Activated T-helper 1 cell treated with anti-CD3 and anti-CD28 coated beads, Interleukin-12 subunit alpha, Interleukin-12 subunit beta, Interleukin-2, Interleukin-4 antibody, amounts not matched to agents 30 ng/mL and 10 ng/mL and 1 ng/mL, durations not matched to agents 14 hours and 24 hours and 36 hours (primary cell): Measurements from ENCODE around the gene AKR1A1. TPM values are rescaled to one million over a fixed set of nuclear protein-coding genes. Genes with fewer than 3 reads are reported as not detected.
A peak's percentile ranks its signal among the peaks of the same experiment; 100 is the strongest.
"Not testable (repeated sequence)": the region's sequence is repeated elsewhere in the genome, so short reads cannot be mapped to it uniquely, and the experiment has no call there.

ENCODE experiments used
- DNase-seq: peaks from one replicate; pipeline ENCODE4 v3.0.0; 2021; ENCODE audit warnings: low spot score
- H3K27ac Mint-ChIP-seq: one replicate; pipeline ENCODE4 v1.8.0; 2021; ENCODE audit warnings: mild to moderate bottlenecking, mixed read lengths
- H3K27me3 Mint-ChIP-seq: one replicate; pipeline ENCODE4 v1.8.0; 2022; ENCODE audit warnings: mild to moderate bottlenecking, moderate library complexity, mixed read lengths; ENCODE audit not compliant: insufficient read depth
- H3K36me3 Mint-ChIP-seq: one replicate; pipeline ENCODE4 v1.8.0; 2021; ENCODE audit warnings: low read depth, mixed read lengths
- H3K4me1 Mint-ChIP-seq: one replicate; pipeline ENCODE4 v1.8.0; 2021; ENCODE audit warnings: low read depth, mixed read lengths
- H3K4me3 Mint-ChIP-seq: one replicate; pipeline ENCODE4 v1.8.0; 2021; ENCODE audit warnings: mild to moderate bottlenecking, moderate library complexity, mixed read lengths
- H3K9me3 Mint-ChIP-seq: one replicate; pipeline ENCODE4 v1.8.0; 2021; ENCODE audit warnings: mixed read lengths
- intact Hi-C: fragments of 100-400 bp; cut with micrococcal nuclease; formaldehyde crosslinking; loops from one replicate; pipeline ENCODE4 v1.15.1; 2024
- total RNA-seq: library from RNA; stranded (reverse); gene quantifications from 2 replicates; pipeline ENCODE4 v1.2.3, GENCODE V29; 2022

Gene AKR1A1
- total RNA-seq, result 192 and 194 TPM in 2 replicates

DNA sequence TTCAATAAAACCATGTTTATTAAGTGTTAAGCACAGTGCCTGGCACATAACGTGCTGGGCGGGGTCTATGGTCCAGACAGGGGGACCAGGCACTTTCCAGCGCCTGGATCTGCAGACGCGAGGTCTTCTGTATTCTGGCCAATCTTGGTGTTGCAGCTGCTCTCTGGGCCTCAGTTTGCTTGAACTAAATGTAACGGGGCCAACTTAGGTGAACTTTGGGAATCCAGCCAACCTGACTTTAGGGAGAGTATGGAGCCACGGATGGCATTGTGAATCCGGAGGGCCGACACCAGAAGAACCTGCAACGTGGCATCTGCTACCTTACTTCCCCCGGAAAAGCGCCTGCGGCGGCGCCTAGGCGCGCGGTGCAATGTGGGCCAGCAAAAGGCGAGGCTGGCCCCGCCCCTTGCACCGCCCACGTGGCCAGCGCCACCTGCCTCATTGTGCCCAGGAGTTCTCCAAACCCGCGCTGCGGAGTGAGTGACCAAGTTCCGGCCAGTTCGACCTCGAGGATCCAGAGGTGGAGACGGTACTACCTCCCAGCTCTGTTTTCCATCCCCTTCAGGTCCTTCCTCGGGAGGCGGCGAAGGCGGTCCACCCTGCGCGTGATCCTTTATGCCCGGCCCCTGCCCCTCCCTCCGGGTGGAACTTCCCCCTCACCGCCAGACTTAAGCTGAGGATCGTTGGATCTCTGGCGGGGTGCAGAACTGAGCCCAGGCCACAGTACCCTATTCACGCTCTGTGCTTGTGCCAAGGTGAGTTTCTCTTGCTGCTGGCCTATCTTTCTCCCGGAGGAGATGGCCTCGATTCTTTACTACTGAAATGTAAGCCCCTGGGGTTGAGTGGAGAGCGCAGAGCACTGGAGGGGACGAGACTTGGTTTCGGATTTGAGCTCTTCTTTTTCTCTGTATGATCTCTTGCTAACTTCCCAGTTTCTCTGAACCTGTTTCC is at the start of gene AKR1A1:
TSS of gene AKR1A1 (plus strand) at position 426 of the 951 bp plus-strand sequence. CDS start 10,969 bp downstream, outside the sequence.
- peak; percentile 85 for DNase-seq
- H3K27me3 Mint-ChIP-seq, result peaks cover 5% of the 10 kb centered on the region
- peaks cover 29% of the 10 kb centered on the region for H3K4me1 Mint-ChIP-seq
- no peaks in the 10 kb centered on the region for H3K9me3 Mint-ChIP-seq
- peaks cover 8% of the 10 kb centered on the region for H3K36me3 Mint-ChIP-seq
- peak within 1 kb of the TSS; percentile 93 for H3K4me3 Mint-ChIP-seq
- H3K27ac Mint-ChIP-seq, result peak within 1 kb of the TSS; percentile 92
- intact Hi-C loops, result loop anchor here (1.0 to 2.0 kb wide), 7 partner anchors 20 to 210 kb away; partner anchors contain the start of genes CCDC163, MMACHC, MUTYH and NASP

DNA sequence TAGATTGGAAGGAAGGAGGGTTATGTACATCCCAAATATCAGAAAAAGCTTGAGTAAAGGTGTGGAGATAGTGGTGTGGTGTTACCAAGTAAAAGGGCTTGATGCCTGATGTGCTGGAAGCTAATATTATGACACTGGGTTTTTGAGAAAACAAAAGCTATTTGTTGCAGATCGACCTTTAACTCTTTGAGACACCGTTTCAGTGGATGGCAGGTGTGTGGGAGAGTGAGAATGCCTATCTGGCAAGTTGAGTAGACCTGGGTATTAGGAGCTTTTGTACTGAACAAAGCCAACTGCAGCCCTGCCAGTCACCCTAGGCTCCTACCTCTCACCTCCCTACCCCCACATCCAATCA is 49.1 kb upstream of the AKR1A1 start:
- peaks cover 37% of the 10 kb centered on the region for H3K4me1 Mint-ChIP-seq
- H3K9me3 Mint-ChIP-seq, result no peaks in the 10 kb centered on the region
- intact Hi-C loops, result loop anchor here (2.0 kb wide), 1 partner anchor 49 kb away; the partner anchor contains the start of gene AKR1A1
- peak overlapping the region; percentile 93 for H3K4me3 Mint-ChIP-seq
- H3K27me3 Mint-ChIP-seq, result no peaks in the 10 kb centered on the region
- peaks cover 2% of the 10 kb centered on the region for H3K36me3 Mint-ChIP-seq
- DNase-seq, result no peak
- H3K27ac Mint-ChIP-seq, result no peak overlapping the region

DNA sequence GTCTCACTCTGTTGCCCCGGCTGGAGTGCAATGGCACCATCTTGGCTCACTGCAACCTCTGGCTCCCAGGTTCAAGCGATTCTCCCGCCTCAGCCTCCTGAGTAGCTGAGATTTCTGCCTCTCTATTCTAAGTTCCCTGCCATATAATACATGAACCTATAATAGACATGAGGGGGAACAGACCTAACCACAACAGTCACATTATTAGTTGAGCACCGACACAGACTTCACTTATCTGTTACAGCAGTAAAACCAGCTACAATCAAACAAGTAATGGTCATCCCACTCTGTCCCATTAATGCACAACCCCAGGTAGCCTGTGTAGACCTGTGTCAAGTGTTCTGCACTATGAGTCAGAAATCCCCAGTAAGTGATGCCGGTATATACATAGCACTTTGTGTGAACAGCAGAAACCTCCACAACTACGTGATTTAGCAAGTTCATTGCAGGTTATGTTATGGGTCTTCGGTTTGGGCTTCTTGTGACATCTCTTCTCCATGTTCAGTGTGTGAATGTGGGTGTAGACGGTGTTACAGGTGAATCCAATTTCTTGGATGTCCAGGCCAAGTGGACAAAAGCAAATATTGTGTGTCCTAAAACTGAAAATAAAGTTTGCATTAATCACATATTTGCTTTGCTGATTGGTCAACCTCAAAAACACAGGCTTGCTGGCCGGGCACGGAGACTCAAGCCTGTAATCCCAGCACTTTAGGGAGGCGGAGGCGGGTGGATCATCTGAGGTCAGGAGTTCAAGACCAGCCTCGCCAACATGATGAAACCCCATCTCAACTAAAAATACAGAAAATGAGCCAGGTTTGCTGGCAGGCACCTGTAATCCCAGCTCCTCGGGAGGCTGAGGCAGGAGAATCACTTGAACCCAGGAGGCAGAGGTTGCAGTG is 46.9 kb upstream of the AKR1A1 start:
- no peaks in the 10 kb centered on the region for H3K27me3 Mint-ChIP-seq
- H3K4me3 Mint-ChIP-seq, result no peak overlapping the region
- H3K36me3 Mint-ChIP-seq, result peaks cover under 1% of the 10 kb centered on the region
- DNase-seq, result no peak
- no peak overlapping the region for H3K27ac Mint-ChIP-seq
- H3K4me1 Mint-ChIP-seq, result peaks cover 34% of the 10 kb centered on the region
- intact Hi-C loops, result no loop called here
- H3K9me3 Mint-ChIP-seq, result no peaks in the 10 kb centered on the region

DNA sequence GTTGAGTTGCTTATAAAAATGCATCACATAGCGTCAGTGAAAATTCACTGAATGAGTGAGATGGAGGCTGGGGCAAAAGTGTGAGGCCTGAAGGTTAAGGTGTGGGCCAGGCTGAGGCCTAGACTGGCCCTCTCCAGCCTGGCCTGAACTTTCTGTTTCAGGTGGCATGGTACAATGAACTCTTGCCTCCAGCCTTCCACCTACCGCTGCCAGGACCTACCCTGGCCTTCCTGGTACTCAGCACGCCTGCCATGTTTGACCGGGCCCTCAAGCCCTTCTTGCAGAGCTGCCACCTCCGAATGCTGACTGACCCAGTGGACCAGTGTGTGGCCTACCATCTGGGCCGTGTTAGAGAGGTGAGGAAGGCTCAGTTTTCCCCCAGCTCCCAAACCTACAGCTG is 43.4 kb upstream of the AKR1A1 start:
- Mint-ChIP-seq H3K27me3 (no peaks in the 10 kb centered on the region), H3K4me3 (no peak overlapping the region), H3K27ac (no peak overlapping the region), H3K4me1 (peaks cover 5% of the 10 kb centered on the region), H3K36me3 (peaks cover 27% of the 10 kb centered on the region), H3K9me3 (no peaks in the 10 kb centered on the region)
- intact Hi-C loops, result no loop called here
- DNase-seq, result no peak

DNA sequence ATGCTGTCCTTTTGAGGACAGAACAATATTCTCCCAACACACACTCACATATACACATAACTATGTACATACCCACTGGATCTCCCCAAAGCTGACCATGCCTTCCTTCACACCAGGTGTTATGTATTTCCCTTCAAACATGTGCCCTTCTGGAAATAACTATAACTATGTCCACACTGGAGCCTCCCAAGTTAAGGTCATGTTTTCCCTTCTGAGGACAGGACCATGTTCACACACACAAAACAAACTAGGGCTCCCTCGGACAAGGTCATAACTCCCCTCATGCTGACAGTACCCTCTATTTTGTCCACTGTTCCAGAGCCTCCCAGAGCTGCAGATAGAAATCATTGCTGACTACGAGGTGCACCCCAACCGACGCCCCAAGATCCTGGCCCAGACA is 42.7 kb upstream of the AKR1A1 start:
- peak overlapping the region; percentile 13 for H3K27ac Mint-ChIP-seq
- H3K4me1 Mint-ChIP-seq, result peaks cover 9% of the 10 kb centered on the region
- H3K4me3 Mint-ChIP-seq, result no peak overlapping the region
- no peak for DNase-seq
- H3K9me3 Mint-ChIP-seq, result no peaks in the 10 kb centered on the region
- no peaks in the 10 kb centered on the region for H3K27me3 Mint-ChIP-seq
- peaks cover 30% of the 10 kb centered on the region for H3K36me3 Mint-ChIP-seq
- intact Hi-C loops, result no loop called here

DNA sequence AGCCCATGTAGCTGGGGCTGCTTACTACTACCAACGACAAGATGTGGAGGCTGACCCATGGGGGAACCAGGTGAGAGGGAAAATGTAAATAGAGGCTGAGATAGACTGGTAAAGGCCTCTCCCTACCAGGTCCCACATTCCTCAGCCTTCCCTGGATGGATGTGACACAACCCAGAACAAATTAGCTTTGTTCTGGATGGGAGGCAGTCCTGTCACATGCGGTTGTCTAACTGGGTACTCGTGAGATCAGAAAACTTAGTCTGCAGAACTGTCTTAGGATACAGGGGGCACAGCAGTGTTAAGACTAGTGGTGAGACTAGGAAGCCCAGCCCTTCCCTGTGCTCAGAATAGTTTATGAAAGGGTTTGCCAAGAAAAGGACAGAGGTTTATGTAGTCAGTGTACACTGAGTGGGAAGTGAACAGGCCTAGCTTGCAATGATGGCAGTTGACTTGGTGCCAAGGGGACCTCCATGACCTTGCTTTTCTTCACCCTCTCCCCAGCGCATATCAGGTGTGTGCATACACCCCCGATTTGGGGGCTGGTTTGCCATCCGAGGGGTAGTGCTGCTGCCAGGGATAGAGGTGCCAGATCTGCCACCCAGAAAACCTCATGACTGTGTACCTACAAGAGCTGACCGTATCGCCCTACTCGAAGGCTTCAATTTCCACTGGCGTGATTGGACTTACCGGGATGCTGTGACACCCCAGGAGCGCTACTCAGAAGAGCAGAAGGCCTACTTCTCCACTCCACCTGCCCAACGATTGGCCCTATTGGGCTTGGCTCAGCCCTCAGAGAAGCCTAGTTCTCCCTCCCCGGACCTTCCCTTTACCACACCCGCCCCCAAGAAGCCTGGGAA is 42.1 kb upstream of the AKR1A1 start:
- H3K4me1 Mint-ChIP-seq, result peaks cover 10% of the 10 kb centered on the region
- H3K36me3 Mint-ChIP-seq, result peaks cover 31% of the 10 kb centered on the region
- intact Hi-C loops, result no loop called here

DNA sequence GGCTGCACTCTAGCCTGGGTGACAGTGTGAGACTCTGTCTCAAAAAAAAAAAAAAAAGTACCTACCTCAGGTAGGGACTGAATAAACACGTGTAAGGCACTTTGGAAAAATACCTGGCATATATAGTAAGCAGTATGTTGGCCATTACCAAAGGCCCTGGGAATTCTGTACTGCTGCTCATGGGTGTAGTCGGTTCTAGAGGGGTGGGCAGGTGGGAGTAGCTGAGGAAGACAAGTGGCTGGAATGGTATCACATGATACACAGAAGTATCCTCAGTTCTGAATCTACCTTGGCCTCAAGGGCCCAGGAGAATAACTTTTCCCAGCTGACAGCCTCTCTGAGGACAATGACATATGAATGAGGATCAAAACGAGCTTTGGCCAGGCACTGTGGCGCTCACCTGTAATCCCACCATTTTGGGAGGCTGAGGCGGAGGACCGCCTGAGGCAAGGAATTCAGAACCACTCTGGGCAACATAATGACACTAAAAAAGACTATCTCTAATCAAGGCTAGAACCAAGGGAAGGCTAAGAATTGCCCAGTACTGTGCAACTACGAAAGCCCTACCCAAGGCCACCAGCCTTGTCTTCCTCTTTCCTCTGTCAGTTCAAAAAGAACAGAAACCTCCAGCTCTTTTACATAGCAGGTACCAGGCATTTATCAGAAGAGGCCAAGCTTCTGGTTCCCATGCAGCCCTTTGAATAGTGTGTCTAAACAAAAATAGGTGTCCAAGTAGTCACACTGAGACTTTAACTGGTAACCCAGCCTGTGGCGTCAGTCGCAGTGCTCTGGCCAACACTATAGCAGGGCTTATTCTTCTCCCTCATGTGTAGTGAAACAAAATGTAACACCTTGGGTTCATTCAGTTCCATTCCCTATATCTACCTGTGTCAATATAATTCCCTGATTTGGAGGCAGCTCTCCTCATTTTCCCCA is 40.3 kb upstream of the AKR1A1 start:
- Mint-ChIP-seq H3K4me1 (peaks cover 19% of the 10 kb centered on the region), H3K36me3 (peaks cover 49% of the 10 kb centered on the region), H3K9me3 (no peaks in the 10 kb centered on the region), H3K27ac (no peak overlapping the region), H3K4me3 (no peak overlapping the region), H3K27me3 (no peaks in the 10 kb centered on the region)
- no peak for DNase-seq
- intact Hi-C loops, result no loop called here

More for the DNA sequence above, 42.1 kb upstream of the AKR1A1 start:
- no peaks in the 10 kb centered on the region for H3K27me3 Mint-ChIP-seq
- no peak for DNase-seq
- H3K9me3 Mint-ChIP-seq, result no peaks in the 10 kb centered on the region
- no peak overlapping the region for H3K4me3 Mint-ChIP-seq
- no peak overlapping the region for H3K27ac Mint-ChIP-seq

DNA sequence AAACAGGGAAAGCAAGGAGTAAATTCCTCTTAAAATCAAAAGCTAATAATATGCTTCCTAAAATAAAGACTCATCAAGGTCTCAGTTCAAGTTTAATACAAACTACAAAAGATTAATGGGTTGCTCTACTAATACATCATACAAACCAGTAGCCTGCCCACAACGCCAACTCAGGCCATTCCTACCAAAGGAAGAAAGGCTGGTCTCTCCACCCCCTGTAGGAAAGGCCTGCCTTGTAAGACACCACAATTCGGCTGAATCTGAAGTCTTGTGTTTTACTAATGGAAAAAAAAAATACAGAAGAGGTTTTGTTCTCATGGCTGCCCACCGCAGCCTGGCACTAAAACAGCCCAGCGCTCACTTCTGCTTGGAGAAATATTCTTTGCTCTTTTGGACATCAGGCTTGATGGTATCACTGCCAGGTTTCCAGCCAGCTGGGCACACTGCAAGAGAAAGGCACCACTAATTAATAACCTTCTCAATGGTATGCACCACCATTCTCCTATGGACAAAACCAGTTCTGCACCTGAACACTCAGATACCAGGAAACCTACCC is 39.6 kb upstream of the AKR1A1 start:
- Mint-ChIP-seq H3K27ac (peak overlapping the region; percentile 13), H3K4me1 (peaks cover 27% of the 10 kb centered on the region), H3K36me3 (peaks cover 57% of the 10 kb centered on the region), H3K4me3 (no peak overlapping the region), H3K9me3 (no peaks in the 10 kb centered on the region), H3K27me3 (no peaks in the 10 kb centered on the region)
- DNase-seq, result no peak
- intact Hi-C loops, result no loop called here

DNA sequence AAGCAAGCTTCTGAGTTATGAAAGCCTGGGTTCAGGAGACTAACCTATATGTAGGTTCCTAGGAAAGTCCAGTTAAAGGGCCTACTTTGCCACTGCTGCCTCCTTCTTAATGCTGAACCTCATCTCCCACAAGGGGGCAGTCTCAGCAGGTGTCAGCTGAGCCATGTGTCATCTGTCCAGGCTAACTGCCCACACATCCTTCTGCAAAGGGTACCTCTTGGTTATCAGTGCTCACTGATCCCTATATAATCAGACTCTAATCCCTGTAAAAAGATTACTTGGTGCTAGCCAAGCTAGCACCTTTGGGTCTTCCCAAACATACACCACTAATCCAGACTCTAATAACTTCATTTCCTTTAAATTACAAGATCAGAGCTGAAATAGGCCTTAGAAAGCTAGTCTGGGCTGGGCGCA is 38.0 kb upstream of the AKR1A1 start:
- intact Hi-C loops, result loop anchor here (1.0 to 2.0 kb wide), 4 partner anchors 9 to 71 kb away; partner anchors contain the start of genes AKR1A1 and PRDX1
- peak overlapping the region; percentile 55 for H3K27ac Mint-ChIP-seq
- peaks cover 68% of the 10 kb centered on the region for H3K36me3 Mint-ChIP-seq
- H3K4me1 Mint-ChIP-seq, result peaks cover 39% of the 10 kb centered on the region
- no peak overlapping the region for H3K4me3 Mint-ChIP-seq
- H3K9me3 Mint-ChIP-seq, result no peaks in the 10 kb centered on the region
- DNase-seq, result peak; percentile 43
- no peaks in the 10 kb centered on the region for H3K27me3 Mint-ChIP-seq

DNA sequence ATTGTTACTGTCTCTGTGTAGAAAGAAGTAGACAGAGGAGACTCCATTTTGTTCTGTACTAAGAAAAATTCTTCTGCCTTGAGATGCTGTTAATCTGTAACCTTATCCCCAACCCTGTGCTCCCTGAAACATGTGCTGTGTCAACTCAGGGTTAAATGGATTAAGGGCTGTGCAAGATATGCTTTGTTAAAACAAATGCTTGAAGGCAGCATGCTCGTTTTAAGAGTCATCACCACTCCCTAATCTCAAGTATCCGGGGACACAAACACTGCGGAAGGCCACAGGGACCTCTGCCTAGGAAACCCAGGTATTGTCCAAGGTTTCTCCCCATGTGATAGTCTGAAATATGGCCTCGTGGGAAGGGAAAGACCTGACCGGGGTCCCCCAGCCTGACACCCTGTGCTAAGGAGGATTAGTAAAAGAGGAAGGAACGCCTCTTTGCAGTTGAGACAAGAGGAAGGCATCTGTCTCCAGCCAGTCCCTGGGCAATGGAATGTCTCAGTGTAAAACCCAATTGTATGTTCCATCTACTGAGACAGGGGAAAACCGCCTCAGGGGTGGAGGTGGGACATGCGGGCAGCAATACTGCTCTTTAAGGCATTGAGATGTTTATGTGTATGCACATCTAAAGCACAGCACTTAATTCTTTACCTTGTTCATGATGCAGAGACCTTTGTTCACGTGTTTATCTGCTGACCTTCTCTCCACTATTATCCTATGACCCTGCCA is 36.9 kb upstream of the AKR1A1 start:
- not testable (repeated sequence) for H3K9me3 Mint-ChIP-seq, DNase-seq, H3K4me3 Mint-ChIP-seq, H3K27me3 Mint-ChIP-seq, H3K27ac Mint-ChIP-seq
- intact Hi-C loops, result loop anchor here (2.0 kb wide), 1 partner anchor 37 kb away; the partner anchor contains the start of gene AKR1A1
- peaks cover 42% of the 10 kb centered on the region for H3K4me1 Mint-ChIP-seq
- H3K36me3 Mint-ChIP-seq, result peaks cover 68% of the 10 kb centered on the region
